PC-3 (cell line): ENCODE data around the gene LBHD2. TPM values are rescaled to one million over a fixed set of nuclear protein-coding genes. Genes with fewer than 3 reads are reported as not detected.

Experiments
- ATAC-seq: fragments of 200-7000 bp; cut with Tn5 transposase; 2 replicates; pipeline ENCODE4 v1.9.1; 2020; ENCODE audit warnings: mild to moderate bottlenecking, moderate library complexity
- BruUV-seq: library from RNA; stranded (reverse); fragments of 400-500 nt; replicated peaks from 2 replicates; lab custom pipeline; 2021; lab: Mats Ljungman, UMichigan
- CTCF ChIA-PET: fragments of 300-600 bp; sonication (Branson Sonifier 250); formaldehyde crosslinking; loops from one replicate; lab custom pipeline; 2022; ENCODE audit warnings: antibody characterized with exemption; lab: Charles Lee
- POLR2A ChIA-PET: fragments of 300-600 bp; sonication (Branson Sonifier 250); formaldehyde crosslinking; loops from one replicate; lab custom pipeline; 2022; ENCODE audit warnings: antibody characterized with exemption; ENCODE audit not compliant: unreplicated experiment; lab: Charles Lee
- DNase-seq: peaks from one replicate; pipeline ENCODE4 v3.0.0-alpha.2; 2015
- H2AFZ ChIP-seq: fragments of 300-600 bp; sonication (generic); 2 replicates; pipeline ENCODE4 v1.6.0; 2016; ENCODE audit warnings: antibody characterized with exemption, low read length
- H3F3A ChIP-seq: fragments of 300-600 bp; sonication (generic); one replicate; pipeline ENCODE4 v1.6.0; 2017; ENCODE audit warnings: antibody characterized with exemption, low read length, control low read depth, mild to moderate bottlenecking; ENCODE audit not compliant: unreplicated experiment
- H3K27ac ChIP-seq: fragments of 300-600 bp; sonication (generic); 2 replicates; pipeline ENCODE4 v1.5.1; 2016; ENCODE audit warnings: mild to moderate bottlenecking, low read length
- H3K27me3 ChIP-seq: fragments of 300-600 bp; sonication (generic); 2 replicates; pipeline ENCODE4 v1.6.1; 2016; ENCODE audit warnings: low read length, mixed read lengths
- H3K36me3 ChIP-seq: fragments of 300-600 bp; sonication (generic); 2 replicates; pipeline ENCODE4 v1.6.1; 2016; ENCODE audit warnings: low read depth, mixed run types, low read length, mixed read lengths
- H3K4me1 ChIP-seq: fragments of 300-600 bp; sonication (generic); 2 replicates; pipeline ENCODE4 v1.5.1; 2016; ENCODE audit warnings: low read length; ENCODE audit not compliant: insufficient read depth
- H3K4me2 ChIP-seq: fragments of 300-600 bp; sonication (generic); 2 replicates; pipeline ENCODE4 v1.6.0; 2016; ENCODE audit warnings: low read length
- H3K4me3 ChIP-seq: fragments of 300-600 bp; sonication (generic); 2 replicates; pipeline ENCODE4 v1.5.1; 2016; ENCODE audit warnings: mild to moderate bottlenecking, low read length, mixed read lengths
- H3K79me2 ChIP-seq: fragments of 300-600 bp; sonication (generic); 2 replicates; pipeline ENCODE4 v1.6.1; 2017; ENCODE audit warnings: low read length, mixed read lengths
- H3K9ac ChIP-seq: fragments of 300-600 bp; sonication (generic); 2 replicates; pipeline ENCODE4 v1.6.0; 2016; ENCODE audit warnings: mild to moderate bottlenecking, low read length
- H3K9me2 ChIP-seq: fragments of 300-600 bp; sonication (generic); replicated peaks from 2 replicates; pipeline ENCODE4 v1.6.1; 2016; ENCODE audit warnings: mixed run types, low read length, mixed read lengths
- H3K9me3 ChIP-seq: fragments of 300-600 bp; sonication (generic); 2 replicates; pipeline ENCODE4 v1.6.1; 2016; ENCODE audit warnings: low read length, mixed read lengths
- H4K20me1 ChIP-seq: fragments of 300-600 bp; sonication (generic); 2 replicates; pipeline ENCODE4 v1.6.1; 2016; ENCODE audit warnings: low read length, mixed read lengths
- EZH2 ChIP-seq: fragments of 300-600 bp; sonication (generic); IDR thresholded peaks from one replicate; pipeline ENCODE4 v1.6.1; 2017; ENCODE audit warnings: antibody characterized with exemption, mild to moderate bottlenecking, low read length; ENCODE audit not compliant: unreplicated experiment
- EZH2phosphoT487 ChIP-seq: fragments of 300-600 bp; sonication (generic); IDR thresholded peaks from 2 replicates; pipeline ENCODE4 v1.6.1; 2018; ENCODE audit warnings: mild to moderate bottlenecking, antibody characterized with exemption, low read length, borderline replicate concordance
- intact Hi-C: fragments of 100-400 bp; cut with micrococcal nuclease; formaldehyde crosslinking; loops from 2 replicates; pipeline ENCODE4 v1.9.0; 2023
- total RNA-seq: library from RNA; depleted of rRNA; stranded (reverse); fragments of >200 nt; gene quantifications from 2 replicates; pipeline ENCODE4 v1.2.3, GENCODE V29; 2014
- TF ChIP-seq, protein P1 (sequence below): fragments of 300-600 bp; sonication (generic); conservative IDR thresholded peaks from 2 replicates; pipeline ENCODE4 v1.5.1; 2017; ENCODE audit warnings: antibody characterized with exemption, low read depth, mild to moderate bottlenecking, low read length

The LBHD2 gene
- total RNA-seq, 1 experiment from 2014 or later = not detected

DNA sequence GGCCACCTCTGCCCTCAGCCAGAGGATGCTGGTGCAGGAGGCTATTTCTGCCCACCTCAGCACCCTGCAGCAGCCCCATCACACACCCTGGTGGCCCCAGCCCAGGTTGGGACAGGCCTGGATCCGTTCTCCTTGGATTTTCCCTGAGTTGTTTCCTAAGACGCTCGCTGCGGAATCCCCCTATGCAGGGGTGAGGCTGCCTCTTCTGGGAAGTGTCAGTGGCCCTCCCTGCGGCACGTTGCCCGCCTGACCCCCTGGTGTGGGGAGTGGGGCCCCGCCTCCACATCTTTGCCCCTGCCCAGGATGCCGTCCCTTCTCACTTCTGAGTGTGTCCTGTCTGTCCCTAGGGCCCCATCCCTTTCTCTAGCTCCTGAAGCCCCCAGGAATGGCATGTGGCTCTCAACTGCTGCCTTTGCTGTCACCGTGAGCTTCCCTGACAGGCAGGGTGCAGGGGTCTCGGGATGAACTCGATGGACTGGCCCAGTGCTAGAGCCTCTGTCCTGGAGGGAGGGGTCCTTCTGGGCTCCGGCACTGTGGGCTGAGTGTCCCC is 9.9 kb downstream of the LBHD2 start:
- ChIA-PET CTCF (no interaction called here), POLR2A (no interaction called here)
- no peaks in the 10 kb centered on the region for H3K9me2 ChIP-seq
- H2AFZ ChIP-seq = no peak overlapping the region
- no peaks in the 10 kb centered on the region for H3K27me3 ChIP-seq
- no peaks in the 10 kb centered on the region for H3K36me3 ChIP-seq
- no peaks in the 10 kb centered on the region for H4K20me1 ChIP-seq
- ATAC-seq (no peak), DNase-seq (no peak)
- BruUV-seq = no TSS peak
- no peak overlapping the region for H3K4me2 ChIP-seq
- H3K79me2 ChIP-seq = no peaks in the 10 kb centered on the region
- H3K9ac ChIP-seq = no peak overlapping the region
- H3K4me3 ChIP-seq = no peak overlapping the region
- H3F3A ChIP-seq = no peaks in the 10 kb centered on the region
- no peaks in the 10 kb centered on the region; the same call in 1 of the 2 replicates for H3K4me1 ChIP-seq
- no peaks in the 10 kb centered on the region for H3K9me3 ChIP-seq
- TF ChIP-seq, protein P1, sequence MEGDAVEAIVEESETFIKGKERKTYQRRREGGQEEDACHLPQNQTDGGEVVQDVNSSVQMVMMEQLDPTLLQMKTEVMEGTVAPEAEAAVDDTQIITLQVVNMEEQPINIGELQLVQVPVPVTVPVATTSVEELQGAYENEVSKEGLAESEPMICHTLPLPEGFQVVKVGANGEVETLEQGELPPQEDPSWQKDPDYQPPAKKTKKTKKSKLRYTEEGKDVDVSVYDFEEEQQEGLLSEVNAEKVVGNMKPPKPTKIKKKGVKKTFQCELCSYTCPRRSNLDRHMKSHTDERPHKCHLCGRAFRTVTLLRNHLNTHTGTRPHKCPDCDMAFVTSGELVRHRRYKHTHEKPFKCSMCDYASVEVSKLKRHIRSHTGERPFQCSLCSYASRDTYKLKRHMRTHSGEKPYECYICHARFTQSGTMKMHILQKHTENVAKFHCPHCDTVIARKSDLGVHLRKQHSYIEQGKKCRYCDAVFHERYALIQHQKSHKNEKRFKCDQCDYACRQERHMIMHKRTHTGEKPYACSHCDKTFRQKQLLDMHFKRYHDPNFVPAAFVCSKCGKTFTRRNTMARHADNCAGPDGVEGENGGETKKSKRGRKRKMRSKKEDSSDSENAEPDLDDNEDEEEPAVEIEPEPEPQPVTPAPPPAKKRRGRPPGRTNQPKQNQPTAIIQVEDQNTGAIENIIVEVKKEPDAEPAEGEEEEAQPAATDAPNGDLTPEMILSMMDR = no peak
- TF ChIP-seq EZH2phosphoT487 = no peak
- TF ChIP-seq EZH2 = no peak
- intact Hi-C loops = no loop called here
- H3K27ac ChIP-seq = no peak overlapping the region

DNA sequence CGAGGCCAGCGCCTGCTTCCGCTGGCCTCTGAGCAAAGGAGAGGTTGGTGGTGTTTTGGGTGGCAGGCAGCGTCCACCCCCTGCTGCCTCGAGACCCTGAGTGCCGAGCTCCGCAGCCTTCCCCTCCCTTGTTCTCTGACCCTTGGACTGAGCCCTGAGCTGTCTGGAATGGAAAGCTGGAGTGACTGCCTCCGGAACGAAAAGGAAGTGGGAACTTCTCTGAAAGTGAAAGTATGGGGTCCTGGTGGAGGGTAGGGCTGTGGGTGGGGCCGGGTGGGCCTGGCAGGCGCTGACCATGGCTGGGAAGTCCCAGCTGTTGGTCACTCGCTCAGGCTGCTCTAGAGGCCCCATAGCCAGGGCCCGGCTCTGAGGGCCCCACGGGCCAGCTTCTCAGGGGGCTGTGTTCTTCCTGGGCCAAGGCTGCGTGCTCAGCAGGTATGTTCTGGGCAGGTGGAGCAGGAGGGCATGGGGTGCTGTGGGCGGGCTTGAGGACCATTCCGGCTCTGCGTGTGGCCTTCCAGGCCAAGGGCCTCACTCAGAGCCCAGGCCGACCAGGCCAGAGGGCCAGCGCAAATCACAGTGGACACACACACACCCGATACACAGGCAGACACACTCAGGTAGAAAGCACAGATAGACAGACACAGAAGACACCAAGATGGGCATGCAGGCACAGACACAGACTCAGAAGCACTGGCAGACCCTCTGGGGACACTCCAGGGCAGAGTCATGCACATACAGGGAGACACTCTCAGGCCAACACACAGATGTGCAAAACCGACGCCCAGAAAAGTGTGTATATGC is 10.6 kb downstream of the LBHD2 start, which contains the start of gene EXOC3L4:
EXOC3L4 (plus strand) TSS at position 320 of the 804 bp plus-strand sequence. CDS start 5,495 bp downstream, outside the sequence.
- Histone ChIP-seq H2AFZ (no peak within 1 kb of the TSS), H3K4me3 (no peak within 1 kb of the TSS), H3K79me2 (no peaks in the 10 kb centered on the region), H3K27ac (no peak within 1 kb of the TSS), H3K4me2 (no peak within 1 kb of the TSS), H3K9me3 (no peaks in the 10 kb centered on the region), H3K9ac (no peak within 1 kb of the TSS), H4K20me1 (no peaks in the 10 kb centered on the region), H3K4me1 (no peaks in the 10 kb centered on the region; the same call in 1 of the 2 replicates), H3K27me3 (no peaks in the 10 kb centered on the region), H3F3A (no peaks in the 10 kb centered on the region), H3K9me2 (no peaks in the 10 kb centered on the region), H3K36me3 (no peaks in the 10 kb centered on the region)
- CTCF ChIA-PET = no interaction called here
- BruUV-seq = no TSS peak
- no peak for DNase-seq
- ATAC-seq = no peak
- intact Hi-C loops = no loop called here
- TF ChIP-seq, protein P1 = no peak
- no peak for TF ChIP-seq EZH2phosphoT487
- TF ChIP-seq EZH2 = no peak
- POLR2A ChIA-PET = no interaction called here
